GM18499 (cell line): ENCODE data around the gene DNAJB14.

Experiments
- ATAC-seq: cut with Tn5 transposase; IDR thresholded peaks from one replicate; pipeline ENCODE4 v1.9.1; 2021; ENCODE audit warnings: moderate number of reproducible peaks; ENCODE audit not compliant: insufficient read depth, unreplicated experiment

The DNAJB14 gene

GRCh38 chr4:99876946-99877345, 69.5 kb downstream of the DNAJB14 start:
- no peak for ATAC-seq

DNA sequence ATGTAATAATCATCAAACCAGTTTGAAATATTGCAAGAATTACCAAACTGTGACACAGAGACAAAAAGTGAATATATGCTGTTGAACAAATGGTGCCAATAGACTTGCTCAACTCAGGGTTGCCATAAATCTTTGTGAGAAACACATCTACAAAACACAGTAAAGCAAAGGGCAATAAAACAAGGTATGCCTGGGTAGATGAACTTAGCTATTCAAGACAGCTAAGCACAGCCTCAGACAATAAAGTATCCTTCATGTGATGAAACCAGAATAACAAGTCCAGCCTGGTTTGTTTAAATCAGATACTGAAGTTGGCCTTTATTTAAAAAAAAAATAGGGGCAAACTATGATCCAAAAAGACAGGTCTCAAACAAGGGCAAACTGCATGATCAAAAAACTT, 71.3 kb downstream of the DNAJB14 start:
- no peak for ATAC-seq

GRCh38 chr4:99872570-99872969, 73.8 kb downstream of the DNAJB14 start:
- no peak for ATAC-seq

DNA sequence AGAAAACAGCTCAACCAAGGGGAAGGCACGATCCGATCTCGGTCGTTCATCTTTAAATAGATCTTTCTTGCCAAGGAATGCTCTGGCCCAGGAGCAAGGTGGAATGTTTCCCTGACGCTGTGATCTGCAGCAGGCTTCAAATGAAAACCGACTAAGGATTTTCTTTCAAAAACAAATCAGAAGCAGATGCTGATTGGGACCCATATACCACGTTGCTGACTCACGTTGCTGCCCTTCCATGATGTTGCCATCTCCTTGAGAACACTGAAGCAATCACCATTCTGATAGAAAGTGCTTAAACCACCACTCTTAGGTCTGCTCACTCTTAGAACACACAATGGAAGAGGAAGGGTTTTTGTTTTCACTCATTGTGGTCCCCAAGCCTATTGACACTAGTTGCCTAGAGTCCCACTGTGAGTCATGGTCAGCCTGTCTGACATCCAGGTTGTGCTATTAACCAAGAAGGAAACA, 78.3 kb downstream of the DNAJB14 start:
- no peak for ATAC-seq

- ATAC-seq, result no peak
These were observed 82.6 kb downstream of the DNAJB14 start for GRCh38 chr4:99863804-99864203.

DNA sequence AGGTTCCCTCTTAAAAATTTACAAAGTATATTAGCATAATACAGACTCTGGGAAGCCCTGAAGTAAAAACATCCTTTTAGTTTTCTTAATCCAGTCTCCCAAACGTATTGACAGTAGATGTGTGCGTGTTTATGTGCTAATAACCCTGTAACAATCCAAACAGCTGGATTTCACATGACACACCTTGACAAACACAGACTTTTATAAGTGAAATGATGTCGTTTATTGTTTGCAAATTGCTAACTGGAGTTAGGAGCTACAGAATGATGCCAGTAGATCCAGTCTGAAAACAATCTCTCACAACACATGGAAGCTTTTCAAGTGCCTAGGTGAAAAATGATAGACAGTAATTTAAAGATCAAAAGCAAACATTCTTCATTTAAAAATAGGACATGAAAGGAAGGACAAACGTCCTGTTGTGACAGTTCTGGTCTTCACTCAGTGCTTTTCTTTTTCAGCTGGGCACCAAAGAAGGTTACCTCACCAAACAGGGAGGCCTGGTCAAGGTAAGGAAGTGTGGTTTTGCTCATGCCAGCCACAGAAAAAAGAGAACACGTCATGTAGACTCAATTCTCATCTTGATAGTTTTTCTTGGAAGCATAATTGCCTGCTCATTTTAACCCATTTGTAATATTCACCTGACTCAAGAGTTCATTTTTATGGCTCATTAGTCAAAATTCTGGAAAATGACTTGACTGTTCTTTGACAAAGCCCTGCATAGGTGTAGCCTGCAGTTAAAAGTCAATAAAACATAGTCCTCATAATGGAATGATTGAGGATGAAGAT, 85.1 kb downstream of the DNAJB14 start:
- peak; percentile 55 for ATAC-seq

- ATAC-seq, result no peak
These were observed 85.9 kb downstream of the DNAJB14 start for GRCh38 chr4:99860521-99860920.

- ATAC-seq, result no peak
These were observed 86.8 kb downstream of the DNAJB14 start for GRCh38 chr4:99859618-99860017.

DNA sequence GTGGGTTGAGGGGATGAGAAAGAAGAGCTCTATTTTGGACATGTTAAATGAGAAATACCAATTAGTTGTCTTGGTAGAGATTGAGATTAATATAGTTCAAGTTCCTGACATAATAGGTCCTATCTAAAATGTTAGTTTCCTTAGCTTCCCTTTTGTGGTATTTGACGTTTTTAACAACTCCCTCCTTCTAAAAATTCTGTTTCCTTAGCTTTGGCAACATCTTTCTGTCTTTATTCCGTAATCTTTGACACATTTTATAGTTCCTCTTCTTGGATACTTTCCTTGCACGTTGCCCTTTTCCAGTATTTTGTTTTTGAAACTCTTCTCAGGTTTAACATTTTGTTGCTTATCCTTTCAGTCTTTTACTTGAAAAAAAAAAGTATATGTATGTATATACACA, 89.1 kb downstream of the DNAJB14 start:
- no peak for ATAC-seq

- no peak for ATAC-seq
These were observed 90.3 kb downstream of the DNAJB14 start for GRCh38 chr4:99856166-99856565.

- peak; percentile 28 for ATAC-seq
These were observed 90.7 kb downstream of the DNAJB14 start for GRCh38 chr4:99855678-99856077.

DNA sequence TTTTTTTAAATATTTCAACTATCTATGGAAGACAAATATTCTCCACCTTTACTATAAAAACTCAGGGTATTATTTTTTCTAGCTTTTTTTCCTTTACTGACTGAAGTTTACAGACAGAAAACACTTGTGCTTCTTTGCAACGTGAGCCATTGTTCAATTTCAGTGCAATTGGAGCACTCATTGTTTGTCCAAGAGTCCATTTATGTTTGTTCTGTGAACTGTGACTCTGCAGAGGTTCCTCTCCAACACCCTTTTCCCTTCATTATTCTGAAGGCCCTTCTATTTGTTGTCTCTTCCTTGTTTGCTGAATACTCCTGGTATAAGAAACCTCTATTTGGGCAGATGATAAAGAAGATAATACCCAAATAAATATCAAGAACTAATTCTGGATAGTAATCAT, 92.4 kb downstream of the DNAJB14 start:
- no peak for ATAC-seq

- ATAC-seq, result no peak
These were observed 93.2 kb downstream of the DNAJB14 start for GRCh38 chr4:99853190-99853589.

DNA sequence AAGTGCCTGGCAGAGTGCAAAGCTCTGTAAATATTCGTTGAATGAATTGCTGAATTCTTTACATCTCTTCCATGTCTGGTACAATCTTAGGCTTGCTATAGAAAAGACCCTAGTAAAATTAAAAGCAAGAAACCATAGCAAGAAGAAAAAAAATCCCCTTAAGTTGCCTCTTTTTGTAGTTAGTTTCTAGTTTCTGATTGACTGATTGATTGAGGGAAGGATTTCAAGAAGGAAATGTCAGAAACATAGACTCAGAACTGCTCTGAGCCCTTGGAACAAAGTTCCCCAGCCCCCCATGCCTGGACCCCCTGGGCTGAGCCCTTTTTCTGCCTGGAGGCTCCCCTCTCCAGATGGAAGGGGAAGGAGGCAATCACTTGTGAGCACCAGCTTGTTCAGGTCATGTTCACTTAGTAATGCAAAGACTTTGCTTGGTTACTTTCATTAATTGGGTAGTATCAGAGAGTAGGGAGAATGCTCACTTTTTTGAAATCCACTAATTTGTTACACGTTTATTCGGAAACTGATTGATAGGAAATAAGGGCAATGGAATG, 94.1 kb downstream of the DNAJB14 start:
- no peak for ATAC-seq

GRCh38 chr4:99848591-99849001, 97.8 kb downstream of the DNAJB14 start:
- ATAC-seq, result peak; percentile 30

DNA sequence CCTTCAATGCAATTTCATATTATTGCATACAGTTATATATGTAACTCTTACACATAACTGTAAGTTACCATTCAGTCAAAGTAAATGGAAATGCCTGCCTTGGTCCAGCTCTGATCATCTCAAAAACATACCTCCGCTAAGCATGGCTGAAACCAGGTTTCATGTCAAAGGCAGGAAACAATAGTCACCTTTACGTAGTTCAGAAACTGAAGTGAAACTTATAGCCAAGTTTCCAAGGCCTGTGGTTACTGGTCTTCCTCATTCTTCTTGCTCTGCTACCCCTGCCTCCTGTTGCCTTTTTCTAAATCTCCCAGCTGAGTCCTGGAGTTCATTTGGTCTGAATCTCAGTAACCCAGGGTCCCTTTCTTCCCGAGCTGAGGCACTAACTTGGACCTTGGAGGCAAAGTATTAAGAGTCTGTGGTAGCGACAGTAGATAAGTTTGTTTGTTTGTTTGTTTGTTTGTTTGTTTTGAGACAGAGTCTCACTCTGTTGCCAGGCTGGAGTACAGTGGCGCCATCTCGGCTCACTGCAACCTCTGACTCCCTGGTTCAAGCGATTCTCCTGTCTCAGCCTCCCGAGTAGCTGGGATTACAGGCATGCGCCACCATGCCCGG, 98.9 kb downstream of the DNAJB14 start:
- peak; percentile 51 for ATAC-seq

DNA sequence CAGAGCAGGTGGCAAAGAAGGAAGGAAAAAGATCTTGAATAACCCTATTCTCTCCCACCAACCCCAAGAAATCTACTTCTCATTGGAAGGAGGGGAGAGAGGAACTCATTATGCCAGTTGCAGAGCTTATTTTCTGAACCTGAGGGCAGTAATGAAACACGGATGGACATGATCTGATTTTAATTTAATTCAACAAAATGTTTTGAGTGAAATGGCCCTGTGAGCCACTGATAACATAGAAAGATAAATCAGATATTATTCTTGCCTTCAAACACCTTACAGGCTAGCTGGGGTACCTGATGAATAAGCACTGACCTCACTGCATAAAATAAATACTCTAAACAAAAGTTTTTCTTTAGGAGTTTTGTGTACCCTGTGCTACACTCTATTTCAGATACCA, 99.5 kb downstream of the DNAJB14 start:
- ATAC-seq, result no peak
